Stimulated activated CD4-positive, alpha-beta T cell treated with anti-CD3 and anti-CD28 coated beads, Interleukin-4, amount 100 ng/mL, for 24 hours (primary cell): Measurements from ENCODE around the gene CD151.

Experiments
- DNase-seq: peaks from one replicate; pipeline ENCODE4 v3.0.0-alpha.2; 2020

Gene CD151

DNA sequence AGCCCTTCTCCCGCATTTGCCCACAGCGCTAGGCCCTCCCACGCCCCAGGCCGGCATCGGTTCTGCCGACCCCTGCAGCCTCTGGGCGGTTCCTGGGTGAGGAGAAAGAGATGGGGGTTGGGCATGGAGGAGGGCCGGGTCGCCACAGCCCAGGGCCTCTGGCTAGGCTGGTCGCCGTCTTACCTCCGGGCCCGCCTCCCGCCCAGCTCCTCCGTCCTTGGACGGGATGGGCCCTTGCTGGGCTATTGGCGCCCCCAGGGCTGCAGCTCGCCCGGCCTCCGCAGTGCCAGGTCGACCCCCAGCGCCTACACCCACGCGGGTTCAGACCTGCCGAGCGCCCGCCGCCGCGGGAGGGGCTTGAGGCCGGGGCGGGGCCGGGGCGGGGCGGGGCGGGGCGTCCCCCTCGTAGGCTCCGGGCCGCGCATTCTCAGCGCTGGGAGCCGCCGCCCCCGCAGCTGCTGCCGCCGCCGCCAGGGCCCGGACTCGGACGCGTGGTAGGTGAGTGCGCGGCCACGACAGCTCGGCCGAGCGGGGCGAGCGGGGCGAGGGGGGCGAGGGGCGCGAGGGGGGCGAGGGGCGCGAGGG is at the start of gene CD151:
TSS of gene CD151 (plus strand) at position 424 of the 585 bp plus-strand sequence. CDS start 3,118 bp downstream, outside the sequence.
- no peak for DNase-seq

DNA sequence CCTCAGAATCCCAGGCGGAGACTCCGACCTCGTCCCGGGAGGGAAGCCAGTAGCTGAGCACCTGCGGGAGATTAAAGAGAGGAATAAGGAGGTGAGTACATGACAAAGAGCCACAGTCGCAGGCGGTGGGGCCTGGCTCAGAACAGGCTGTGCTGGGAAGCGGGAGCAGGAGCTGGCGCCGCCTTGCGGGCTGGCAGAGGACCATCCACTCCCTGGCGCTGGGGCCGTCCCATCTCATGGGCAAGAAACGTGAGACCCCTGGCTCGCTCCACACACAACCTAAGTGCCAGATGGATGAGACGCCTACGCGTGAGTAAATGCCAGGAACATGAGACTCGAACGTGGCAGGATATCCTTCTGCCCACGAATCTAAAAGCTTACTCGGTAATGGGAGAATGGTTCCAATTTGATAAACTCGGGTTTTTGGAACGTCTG is 49.2 kb upstream of the CD151 start:
- peak; percentile 51 for DNase-seq

DNA sequence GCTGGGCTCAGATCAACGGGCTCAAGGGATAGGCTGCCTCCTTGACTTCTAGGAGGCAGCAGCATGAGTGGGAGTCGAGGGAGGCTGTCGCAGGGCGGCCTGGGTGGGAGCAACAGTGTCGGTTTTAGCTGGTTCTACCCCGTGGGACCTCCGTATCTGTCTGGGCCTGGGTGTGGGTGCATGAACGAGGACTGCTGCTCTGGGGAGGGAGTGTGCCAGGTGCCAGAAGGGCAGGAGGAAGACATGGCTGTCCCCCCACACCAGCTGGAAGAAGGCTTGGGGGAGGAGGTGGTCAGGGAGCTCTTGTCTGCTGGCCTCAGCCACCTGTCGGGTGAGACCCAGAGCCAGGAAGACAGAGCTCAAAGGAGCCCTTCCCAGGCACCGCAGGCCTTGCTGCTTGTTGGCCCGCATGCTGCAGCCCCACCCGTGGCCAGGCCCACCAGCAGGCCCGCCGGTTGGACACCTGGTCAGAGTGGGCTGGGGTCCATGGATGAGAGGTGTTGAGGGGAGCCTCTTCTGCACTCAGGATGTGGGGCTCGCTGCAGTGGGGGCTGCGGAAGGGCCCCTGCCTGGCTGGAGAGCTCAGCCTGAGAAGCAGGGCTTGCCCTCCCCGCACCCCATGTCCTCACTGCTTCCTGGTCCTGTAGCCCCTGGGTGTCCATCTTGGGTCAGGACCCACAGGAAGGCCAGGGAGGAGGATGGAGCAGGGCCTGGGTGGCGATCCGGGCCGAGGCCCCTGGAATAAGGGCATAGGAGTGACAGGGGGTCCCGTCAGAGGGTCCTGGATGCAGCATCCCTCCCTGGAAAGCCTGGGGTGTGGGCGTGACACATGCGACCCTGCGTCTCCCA is 46.3 kb upstream of the CD151 start:
- no peak for DNase-seq

DNA sequence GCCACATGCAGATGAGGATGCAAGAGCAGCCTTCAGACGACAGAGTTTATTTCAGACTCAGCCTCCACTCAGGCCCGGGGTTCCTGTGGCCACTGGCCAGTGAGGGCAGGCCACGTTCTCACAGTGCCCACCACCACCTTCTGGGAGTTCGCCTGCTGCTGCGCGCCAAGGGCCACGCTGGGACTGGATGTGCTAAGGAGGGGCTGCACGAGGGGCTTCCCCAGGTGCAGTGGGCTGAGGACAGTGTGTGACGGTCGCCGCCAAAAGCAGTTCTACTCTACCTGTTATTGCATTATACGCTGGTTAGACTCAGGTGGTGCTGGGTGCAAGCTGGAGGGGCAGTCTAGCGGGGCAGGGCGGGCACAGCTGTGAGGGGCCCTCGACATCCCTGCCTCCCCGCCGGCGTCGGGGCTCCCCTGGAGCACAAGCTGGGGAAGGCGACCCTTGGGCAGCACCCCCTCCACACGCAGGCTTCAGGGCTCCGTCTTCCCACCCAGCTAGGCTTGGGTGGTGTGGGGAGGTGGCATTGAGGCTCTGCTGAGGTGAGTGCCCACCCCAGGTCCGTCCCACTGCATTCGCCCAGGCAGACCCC is 45.6 kb upstream of the CD151 start:
- no peak for DNase-seq

DNA sequence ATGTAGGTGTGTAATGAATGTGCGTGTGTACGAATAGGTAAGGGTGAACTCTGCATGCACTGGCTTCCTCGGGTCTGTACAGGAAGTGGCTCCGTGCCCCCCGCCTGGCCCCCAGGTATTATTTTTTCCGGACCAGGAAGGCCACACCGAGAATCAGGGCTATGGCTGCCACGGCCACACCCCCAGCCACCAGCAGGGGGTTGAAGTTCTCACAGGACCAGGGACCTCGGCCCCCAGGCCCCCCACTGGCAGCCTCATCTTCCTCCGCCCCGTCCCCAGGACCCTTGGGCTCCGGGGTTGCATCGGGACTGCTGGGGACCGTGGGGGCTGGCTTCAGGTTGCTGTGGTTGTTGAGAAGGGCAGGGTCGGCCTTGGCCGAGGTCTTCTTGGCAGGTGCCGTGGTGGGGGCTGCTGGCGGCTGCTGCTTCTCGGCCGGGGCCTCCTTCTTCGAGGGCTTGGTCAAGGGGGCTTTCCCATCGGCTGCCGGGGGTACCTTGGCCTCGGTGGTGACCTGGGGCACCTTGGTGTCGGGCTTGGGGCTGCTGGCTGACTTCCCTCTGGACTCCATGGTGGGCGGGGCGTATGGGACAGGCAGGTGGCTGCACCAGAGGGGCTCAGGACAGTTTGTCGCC is 44.6 kb upstream of the CD151 start:
- DNase-seq, result no peak

DNA sequence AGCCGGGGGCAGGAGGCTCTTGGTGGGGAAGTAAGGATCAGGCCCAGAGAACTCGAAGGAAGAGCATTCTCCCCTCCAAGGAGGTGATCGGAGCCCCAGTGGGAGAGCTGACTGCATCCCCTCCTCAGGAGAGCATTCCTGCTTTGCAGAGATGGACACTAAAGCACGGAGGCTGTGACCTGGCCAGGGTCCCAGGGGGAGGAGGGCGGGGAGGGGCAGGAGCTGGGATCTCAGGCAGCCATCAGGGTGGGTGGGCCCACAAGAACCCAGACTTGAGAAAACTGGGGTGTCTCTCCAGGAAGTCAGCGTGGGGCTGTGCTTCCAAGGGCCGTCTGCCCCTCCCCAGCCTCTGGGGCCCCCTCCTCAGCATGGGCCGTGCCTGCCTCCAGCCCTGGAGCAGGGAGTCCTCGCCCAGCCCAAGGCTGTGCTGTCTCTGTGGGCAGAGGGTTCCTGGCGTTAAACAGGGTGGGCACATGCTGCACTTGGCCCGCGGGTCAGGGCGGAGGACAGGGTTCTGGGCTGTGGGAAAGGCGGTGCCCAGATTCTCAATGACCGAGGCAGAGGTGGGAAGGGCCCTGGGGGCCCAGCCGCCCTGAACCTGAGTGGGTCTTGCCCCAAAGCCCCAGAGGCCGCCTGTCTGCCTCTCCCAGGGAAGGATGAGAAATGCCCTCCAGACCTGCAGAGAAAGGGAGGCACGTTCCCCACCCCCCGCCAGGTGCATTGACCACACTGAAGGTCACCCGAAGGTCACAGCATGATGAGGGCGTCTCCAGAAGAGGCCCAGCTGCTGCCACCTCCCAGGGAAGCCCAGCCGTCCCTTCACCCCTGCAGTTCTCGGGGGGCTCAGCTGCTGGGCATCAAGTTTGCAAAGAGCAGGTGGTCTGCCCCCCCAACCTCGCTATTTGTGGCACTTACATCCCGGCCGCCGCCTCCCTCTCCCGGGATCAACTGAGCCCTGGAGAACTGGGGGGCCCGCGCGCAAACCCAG is 43.5 kb upstream of the CD151 start:
- no peak for DNase-seq

DNA sequence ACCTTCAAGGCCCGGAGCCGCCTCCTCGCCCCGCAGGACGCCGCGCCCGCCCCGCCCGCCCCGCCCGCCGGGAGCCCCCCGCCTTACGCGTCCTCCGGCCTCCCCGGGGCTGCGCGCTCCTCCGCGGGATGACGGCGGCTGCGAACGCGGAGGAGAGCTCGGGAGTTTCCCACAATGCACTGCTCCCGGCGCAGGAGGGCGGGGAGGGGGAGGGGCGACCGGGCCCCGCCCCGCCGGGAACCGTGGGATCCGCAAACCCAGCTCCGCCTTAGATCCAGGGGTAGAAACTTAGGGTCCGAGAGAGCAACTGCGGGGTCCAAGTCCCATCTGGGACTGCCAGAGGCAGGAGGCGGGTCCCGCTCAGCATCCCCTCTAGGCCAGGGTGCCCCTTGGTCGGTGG is 42.8 kb upstream of the CD151 start, which contains the start of gene CEND1:
TSS of gene CEND1 (minus strand) at position 148 of the 400 bp plus-strand sequence. CDS start 1,514 bp downstream, outside the sequence.
- DNase-seq, result peak; percentile 48

DNA sequence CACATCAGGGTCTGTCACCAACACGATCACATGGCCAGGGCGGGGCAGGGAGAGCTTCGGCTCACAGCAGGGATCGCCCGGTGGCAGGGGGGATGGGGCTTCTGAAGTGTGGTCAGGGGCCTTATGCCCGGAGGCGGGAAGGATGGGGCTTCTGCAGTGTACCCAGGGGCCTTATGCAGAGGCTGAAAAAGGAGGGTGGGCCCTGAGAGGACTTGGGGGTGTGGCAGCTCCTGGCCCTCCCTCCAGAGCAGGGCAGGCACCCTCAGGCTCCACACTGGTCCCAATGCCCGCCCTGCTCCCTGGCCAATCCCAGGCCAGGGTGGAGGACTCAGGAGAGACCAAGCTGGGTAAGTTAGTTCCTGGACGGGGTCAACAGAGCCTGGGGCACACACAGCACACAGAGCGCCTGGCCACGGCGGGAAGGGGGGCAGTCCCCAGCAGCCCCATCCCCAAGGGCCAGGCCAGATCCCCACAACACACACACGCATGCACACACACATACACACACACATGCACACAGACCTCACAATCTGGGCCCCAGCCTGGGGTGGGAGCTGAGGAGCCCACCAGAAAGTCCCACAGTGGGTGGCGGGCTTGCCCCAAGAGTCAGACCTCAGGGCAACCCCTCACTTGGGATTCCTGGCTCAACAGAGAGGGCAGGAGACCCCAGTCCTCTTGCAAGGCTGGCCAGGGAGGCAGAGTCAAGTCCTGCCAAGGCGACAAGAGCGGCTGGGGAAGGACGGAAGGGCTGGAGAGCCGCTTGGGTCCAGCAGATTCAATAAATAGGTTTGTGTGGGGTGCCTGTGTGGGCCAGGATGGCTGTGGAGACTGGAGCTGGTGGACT is 41.8 kb upstream of the CD151 start:
- no peak for DNase-seq

DNA sequence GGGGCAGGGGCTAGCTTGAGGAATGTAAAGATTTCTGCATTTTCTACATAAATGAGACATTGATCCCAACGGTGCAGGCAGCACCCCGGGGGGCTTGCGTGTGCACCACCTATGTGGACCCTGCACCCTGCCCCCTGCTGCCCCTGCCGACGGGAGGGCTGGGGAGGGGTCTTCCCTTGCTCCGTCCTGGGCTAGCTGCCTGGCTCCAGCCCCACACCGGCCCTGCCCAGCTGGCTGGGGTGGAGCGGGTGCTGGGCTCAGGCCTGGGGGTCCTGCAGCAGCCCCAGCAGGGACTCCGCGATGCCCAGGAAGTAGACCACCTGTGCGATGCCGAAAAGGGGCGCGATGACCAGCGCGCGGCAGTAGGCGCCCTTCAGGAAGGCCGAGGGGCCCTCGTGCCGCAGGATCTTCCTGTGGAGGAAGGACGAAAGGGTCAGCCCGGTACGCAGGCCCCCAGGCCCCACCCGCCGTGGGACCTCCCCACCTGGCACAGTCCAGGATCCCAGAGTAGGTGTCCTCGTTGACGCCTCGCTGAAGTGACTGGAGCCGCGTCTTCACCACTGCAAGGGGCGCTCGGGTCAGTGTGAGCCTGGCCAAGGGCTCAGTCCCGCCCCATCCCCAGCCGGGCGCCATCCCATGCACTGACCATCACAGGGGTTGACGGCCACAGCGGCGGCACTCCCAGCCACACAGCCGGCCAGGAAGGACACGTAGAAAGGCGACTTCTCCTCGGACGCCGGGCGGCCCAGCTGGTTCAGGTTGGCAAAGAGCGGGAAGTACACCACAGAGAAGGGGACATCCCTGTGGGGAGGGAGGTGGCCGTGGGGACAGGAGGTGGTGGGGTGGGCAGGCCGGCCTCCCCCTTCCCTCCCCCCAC is 40.9 kb upstream of the CD151 start:
- DNase-seq, result no peak

DNA sequence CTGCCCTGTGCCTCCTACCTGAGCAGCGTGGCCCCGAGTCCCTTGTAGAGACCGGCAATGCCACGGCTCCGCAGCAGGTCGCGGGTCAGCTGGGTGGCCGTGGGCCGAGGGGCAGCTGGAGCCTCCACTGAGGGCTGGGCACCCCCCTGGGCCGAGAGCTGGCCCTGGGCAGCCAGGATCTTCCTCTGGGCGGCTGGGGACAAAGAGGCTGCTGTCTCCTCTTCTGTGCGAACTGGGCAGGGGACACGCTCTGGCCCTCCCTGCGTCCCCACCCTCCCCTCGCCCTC is 40.3 kb upstream of the CD151 start:
- DNase-seq, result no peak

DNA sequence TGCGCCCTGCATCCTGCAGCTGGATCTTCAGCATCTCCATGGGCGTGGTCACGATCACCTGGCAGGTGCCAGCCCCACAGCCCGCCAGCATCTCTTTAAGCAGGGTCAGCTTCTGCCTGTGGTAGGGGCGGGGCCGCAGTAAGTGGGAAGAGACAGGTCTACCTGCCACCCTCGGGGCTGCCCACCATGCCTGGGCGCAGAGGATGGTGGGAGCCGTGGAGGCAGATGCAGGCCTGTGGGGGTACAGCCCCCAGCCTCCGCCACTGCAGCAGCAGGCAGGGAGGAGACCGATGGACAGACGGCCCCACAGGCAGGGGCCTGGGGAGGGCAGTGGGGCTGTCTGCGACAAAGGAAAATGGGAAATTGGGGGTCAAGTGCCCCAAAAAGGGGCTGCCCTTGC is 39.9 kb upstream of the CD151 start:
- DNase-seq, result no peak

DNA sequence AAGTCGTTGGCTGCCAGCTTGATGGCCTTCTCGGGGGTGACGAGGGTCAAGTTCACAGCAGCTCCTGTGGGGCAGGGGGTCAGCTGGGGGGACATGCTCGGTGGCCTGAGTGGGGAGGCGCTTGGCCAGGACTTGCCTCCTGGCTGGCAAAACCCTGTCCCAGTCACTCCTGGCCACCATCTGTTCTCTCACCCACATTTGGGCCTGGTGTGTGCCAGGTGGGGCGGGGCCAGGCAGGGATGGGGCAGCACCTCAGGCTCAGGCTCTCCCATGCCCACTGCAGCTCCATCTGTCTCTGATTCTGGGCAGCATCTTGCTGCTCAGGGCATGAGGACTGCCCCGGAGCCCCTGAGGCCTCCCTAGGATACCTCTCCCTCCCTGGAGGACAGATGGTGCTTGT is 39.2 kb upstream of the CD151 start:
- no peak for DNase-seq

DNA sequence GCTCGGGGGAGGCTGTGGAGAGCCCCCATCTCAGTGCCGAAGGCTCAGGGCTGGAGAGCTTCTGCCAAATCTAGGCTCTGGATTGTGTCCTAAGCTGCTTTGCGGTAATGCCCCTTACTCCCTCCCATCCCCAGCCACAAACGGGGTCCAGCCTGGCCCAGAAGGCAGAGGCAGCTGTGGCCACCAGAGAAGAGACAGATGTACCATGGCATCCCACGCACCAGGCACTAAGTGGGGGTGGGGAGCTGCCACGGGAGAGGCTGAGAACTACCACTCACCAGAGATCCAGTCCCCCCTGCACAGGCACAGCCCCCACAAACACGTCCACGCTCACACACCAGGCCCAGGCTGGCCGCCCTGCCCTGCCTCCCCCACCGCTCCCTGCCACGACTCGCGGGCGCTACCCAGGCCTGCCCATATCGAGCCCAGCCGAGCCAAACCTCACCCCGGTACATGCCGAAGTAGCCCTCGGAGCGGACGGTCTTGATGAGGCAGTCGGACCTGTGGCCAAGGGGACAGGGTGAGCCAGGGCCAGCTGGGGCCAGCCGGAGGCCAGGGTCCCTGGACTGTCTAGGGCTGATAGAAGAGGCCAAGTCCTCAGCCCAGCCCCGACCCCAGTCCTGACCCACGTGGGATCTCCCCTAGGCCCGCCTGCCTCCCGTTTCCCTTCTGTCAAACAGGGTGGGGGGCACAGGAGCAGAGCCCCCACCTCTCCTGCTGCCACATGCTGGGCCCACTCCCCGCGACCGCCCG is 38.6 kb upstream of the CD151 start:
- no peak for DNase-seq

DNA sequence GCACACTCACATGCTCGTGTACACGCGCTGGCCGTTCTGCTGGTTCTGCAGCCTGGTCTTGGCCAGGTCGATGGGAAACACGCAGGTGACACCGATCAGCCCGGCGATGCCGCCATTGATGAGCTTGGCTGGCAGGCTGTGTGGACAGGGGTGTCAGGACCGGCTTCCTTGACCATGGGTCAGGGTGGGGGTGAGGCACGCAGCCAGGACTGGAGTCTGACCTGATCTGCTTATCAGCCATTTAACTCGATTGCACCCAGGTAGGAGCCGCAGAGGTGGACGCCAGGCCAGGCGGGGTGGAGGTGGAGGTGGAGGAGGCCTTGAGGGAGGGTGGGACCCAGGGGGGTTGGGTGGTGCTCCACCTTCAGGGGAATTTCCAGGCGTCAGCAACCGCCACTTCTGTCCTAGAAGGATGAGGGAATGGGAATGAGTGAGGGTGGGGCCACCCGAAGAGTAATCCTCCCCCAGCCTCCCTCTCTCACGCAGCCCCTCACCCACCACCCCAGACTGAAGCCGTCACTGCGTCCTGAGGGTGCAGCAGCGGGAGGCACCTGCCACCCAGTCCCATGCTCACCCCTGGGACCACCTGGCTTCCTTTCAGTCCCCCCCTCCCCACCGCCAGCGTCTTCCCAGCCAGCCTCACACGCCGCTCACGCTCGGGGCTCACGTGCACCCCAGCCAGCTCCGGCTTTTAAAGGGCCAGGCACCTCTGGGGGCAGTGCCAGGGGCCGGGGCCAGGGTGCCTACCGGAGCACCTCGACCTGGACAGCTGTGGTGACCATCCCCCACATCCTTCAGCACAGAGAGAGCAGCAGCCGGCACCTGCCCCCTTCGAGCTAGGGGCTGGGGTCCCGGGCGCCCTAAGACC is 37.8 kb upstream of the CD151 start:
- no peak for DNase-seq

DNA sequence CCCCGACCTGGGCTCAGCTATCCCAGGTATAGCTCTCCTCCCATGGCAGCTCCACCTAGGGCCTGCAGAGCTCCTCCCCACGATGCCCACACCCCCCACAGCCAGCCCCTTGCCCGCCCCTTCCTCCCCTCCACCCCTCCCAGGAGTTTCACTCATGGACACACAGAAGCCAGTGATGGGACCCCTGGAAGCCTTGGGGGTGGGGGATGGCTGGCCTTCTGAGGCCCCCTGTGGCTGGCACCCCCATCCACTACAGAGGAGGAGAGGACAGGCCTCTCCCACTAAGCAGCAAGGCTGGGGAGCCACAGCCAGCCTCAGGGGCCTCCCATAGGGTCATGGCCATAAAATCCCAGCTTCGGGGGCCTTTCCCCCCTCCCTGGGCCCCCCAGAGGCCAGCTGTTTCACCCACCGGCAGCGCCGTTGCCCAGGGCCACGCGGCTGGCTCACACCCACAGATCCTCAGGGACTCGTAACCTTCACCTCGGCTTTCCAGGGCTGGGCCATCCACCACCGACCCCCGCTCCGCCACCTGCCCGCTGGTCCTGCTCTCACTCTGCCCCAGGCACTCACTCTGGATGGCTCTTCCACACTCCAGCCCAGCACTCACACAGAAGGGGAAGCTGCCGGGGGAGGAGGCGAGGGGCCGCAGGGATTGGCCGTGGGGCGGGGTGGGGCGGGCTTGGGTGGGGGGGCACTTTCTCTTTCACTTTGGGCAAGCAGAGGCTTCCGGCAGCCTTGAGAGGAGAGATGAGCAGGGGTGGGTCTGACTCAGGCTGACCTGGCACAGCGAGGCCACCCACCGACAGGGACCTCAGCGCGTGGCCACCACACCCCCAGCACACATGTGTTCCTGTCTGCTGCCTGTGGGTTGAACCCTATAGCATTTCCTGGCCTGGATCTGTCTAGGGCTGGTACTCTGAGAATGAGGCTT is 36.9 kb upstream of the CD151 start:
- DNase-seq, result peak; percentile 88

DNA sequence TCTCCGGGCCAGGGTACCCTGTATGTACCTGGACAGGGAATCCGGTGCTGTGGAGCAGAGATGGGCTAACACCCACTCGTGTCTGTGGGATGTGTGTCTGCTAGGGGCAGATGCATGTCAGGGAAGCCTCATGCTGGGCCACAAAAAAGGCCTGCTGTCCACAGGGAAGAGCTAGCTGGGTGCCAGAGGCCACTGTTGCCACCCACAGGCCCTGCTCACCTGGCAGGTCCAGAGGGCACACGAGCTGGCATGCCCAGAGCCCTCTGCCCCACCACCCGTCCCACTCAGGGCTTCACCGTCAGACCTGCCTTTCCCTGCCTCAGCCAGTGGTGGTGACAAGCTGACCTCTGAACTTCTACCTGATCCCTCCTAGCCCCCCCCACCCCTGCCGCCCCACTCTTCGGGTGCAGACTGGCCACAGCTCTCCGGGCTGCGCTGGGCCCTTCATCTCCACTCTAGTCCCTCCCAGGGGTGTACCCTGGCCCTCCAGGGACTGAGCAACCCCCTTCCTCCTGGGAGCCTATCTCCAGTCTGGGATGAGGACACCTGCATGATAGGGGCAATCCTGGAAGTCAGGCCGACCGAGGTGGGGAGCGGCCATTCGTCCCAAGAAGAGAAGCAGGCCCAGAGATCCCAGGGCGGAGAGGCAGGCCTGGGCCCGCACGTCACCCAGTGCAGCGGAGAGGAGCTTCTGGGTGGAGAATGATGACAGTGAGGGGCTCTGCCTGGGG is 36.0 kb upstream of the CD151 start:
- no peak for DNase-seq
